Measurements from ENCODE around the gene THAP4.

The THAP4 gene

DNA sequence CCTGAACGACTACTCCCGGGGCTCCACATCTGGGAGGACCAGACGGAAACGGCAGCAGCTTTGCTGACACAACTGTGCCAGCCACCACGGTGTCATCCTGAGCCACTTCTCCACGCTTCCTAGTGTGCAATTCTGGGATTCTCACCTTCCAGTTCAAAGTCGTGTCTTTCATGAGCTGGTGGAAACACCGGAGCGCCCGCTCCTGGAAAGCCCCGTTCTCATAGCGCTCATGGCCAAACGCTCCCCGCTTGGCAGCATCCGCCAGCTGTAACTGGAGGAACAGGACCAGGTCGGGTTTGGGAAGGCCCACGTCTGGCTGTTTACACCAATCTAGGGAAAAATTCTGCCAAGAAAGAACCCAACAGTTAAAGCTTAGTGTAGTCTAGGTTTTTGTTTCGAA, 41.3 kb upstream of the THAP4 start:
- ChIA-PET POLR2A (no interaction called here), CTCF (interaction anchor here (0.8 to 1.2 kb wide), 3 partner anchors 13 to 56 kb away, joined by 3 to 4 read pairs (median 3); partner anchors contain the start of genes D2HGDH and ING5)
- no peak for DNase-seq
- H3K36me3 ChIP-seq (ENCODE audit: control insufficient read depth in 4 of 4, insufficient read depth in 4 of 4, low read length in 3 of 4): peaks cover 22 to 80% (median 55%) of the 10 kb centered on the region in 4 experiments
- 99% methylated on average over 18 of the region's 18 CpGs for WGBS (ENCODE audit: insufficient coverage)
- no peak overlapping the region for H3K4me3 ChIP-seq (ENCODE audit: control insufficient read depth in 1 of 7, extremely low read depth in 1 of 7, insufficient read depth in 4 of 7, low read depth in 2 of 7, low read length in 6 of 7)
- no peaks in the 10 kb centered on the region for H3K9me3 ChIP-seq (ENCODE audit: control extremely low read depth in 1 of 5, control insufficient read depth in 4 of 5, insufficient read depth in 2 of 5, low read depth in 1 of 5, low read length in 4 of 5)
- no peaks in the 10 kb centered on the region for H3K27me3 ChIP-seq (replicated peaks in 2 of 5; ENCODE audit: control insufficient read depth in 4 of 5, insufficient read depth in 5 of 5, low read length in 4 of 5)
- H3K4me1 ChIP-seq (ENCODE audit: control extremely low read depth in 1 of 4, control insufficient read depth in 4 of 4, insufficient read depth in 4 of 4, low read length in 3 of 4): no peaks in the 10 kb centered on the region
- H3K27ac ChIP-seq (ENCODE audit: insufficient read depth in 1 of 2, low read depth in 1 of 2, low read length in 2 of 2, poor library complexity in 1 of 2, severe bottlenecking in 2 of 2): peak overlapping the region in 1 of 2 experiments; percentile 5

DNA sequence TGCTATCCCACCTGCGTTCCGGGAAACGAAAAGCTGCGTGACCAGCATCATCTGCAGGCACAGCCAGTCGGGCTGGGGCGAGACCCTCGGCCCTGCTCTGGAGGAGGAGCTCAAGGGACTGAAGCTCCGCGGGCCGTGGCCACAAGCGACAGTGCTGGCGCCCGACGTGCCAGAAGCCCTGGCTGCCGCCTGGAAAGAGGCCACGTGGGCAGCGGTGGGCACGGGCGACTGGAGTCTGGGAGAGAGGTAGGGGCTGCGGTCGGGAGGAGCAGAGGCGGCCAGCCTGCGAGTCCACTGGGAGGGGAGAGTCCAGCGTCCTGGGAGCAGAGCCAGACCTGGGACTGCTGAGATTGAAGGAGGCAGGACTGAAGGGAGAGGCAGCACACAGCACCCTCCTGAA, 40.4 kb upstream of the THAP4 start:
- H3K36me3 ChIP-seq (ENCODE audit: control insufficient read depth in 4 of 4, insufficient read depth in 4 of 4, low read length in 3 of 4): peaks cover 17 to 81% (median 56%) of the 10 kb centered on the region in 4 experiments
- no peaks in the 10 kb centered on the region for H3K4me1 ChIP-seq (ENCODE audit: control extremely low read depth in 1 of 4, control insufficient read depth in 4 of 4, insufficient read depth in 4 of 4, low read length in 3 of 4)
- ChIA-PET CTCF (interaction anchor here (0.9 kb wide), 1 partner anchor 24 kb away, joined by 3 read pairs; the partner anchor contains the start of gene ING5), POLR2A (no interaction called here)
- H3K4me3 ChIP-seq (ENCODE audit: control insufficient read depth in 1 of 7, extremely low read depth in 1 of 7, insufficient read depth in 4 of 7, low read depth in 2 of 7, low read length in 6 of 7): no peak overlapping the region
- no peak for DNase-seq
- no peaks in the 10 kb centered on the region for H3K9me3 ChIP-seq (ENCODE audit: control extremely low read depth in 1 of 5, control insufficient read depth in 4 of 5, insufficient read depth in 2 of 5, low read depth in 1 of 5, low read length in 4 of 5)
- no peaks in the 10 kb centered on the region for H3K27me3 ChIP-seq (replicated peaks in 2 of 5; ENCODE audit: control insufficient read depth in 4 of 5, insufficient read depth in 5 of 5, low read length in 4 of 5)
- no peak overlapping the region for H3K27ac ChIP-seq (ENCODE audit: insufficient read depth in 1 of 2, low read depth in 1 of 2, low read length in 2 of 2, poor library complexity in 1 of 2, severe bottlenecking in 2 of 2)
- WGBS (ENCODE audit: insufficient coverage): 96% methylated on average over 22 of the region's 24 CpGs

DNA sequence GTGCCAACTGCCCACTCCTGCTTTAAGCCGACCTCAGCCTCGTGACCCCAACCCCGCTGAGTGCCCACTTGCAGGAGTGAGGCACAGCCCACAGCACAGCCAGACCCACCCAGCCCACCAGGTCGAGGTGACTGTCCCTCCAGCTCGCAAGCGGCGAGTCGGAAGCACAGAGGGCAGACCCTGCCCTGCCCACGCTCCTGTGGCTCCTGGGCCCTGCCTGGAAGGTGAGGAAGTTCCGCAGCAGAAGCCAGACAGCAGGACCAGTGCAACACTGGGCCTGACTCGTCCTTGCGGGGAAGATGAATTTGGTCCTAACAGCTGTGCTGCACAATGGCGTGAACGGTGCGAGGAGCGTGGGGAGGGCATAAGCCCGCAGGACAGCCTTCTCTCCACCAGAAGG, 39.7 kb upstream of the THAP4 start:
- CTCF ChIA-PET: interaction anchor here (1.3 kb wide), 1 partner anchor 15 kb away, joined by 3 read pairs; no protein-coding TSS in a partner anchor
- no peak for DNase-seq
- 93% methylated on average over 17 of the region's 17 CpGs for WGBS (ENCODE audit: insufficient coverage)
- POLR2A ChIA-PET: no interaction called here
- Histone ChIP-seq H3K27me3 (replicated peaks in 2 of 5; ENCODE audit: control insufficient read depth in 4 of 5, insufficient read depth in 5 of 5, low read length in 4 of 5) (no peaks in the 10 kb centered on the region), H3K4me3 (ENCODE audit: control insufficient read depth in 1 of 7, extremely low read depth in 1 of 7, insufficient read depth in 4 of 7, low read depth in 2 of 7, low read length in 6 of 7) (no peak overlapping the region), H3K27ac (ENCODE audit: insufficient read depth in 1 of 2, low read depth in 1 of 2, low read length in 2 of 2, poor library complexity in 1 of 2, severe bottlenecking in 2 of 2) (no peak overlapping the region), H3K9me3 (ENCODE audit: control extremely low read depth in 1 of 5, control insufficient read depth in 4 of 5, insufficient read depth in 2 of 5, low read depth in 1 of 5, low read length in 4 of 5) (no peaks in the 10 kb centered on the region), H3K36me3 (ENCODE audit: control insufficient read depth in 4 of 4, insufficient read depth in 4 of 4, low read length in 3 of 4) (peaks cover 20 to 82% (median 59%) of the 10 kb centered on the region in 4 experiments), H3K4me1 (ENCODE audit: control extremely low read depth in 1 of 4, control insufficient read depth in 4 of 4, insufficient read depth in 4 of 4, low read length in 3 of 4) (no peaks in the 10 kb centered on the region)

DNA sequence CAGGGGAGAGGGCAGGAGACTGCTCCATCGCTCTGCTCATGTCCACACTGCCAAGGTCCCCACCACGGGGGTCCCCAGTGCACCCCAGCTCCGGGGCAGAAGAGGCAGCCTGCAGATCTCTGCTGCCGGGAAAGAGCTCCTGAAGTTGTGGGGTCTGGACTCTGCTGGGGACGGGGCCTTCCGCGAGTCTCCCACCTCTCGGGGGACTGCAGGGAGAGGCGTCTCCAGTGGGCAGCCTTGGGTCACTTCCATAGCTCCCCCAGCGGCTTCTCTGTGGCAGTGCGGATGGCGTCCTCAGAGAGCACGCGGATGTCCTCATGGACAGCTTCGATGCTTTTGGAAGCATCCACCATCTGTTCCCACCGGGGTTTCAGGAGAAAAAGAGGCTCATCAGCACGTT, 38.9 kb upstream of the THAP4 start:
- H3K4me3 ChIP-seq (ENCODE audit: control insufficient read depth in 1 of 7, extremely low read depth in 1 of 7, insufficient read depth in 4 of 7, low read depth in 2 of 7, low read length in 6 of 7): no peak overlapping the region
- no peak overlapping the region for H3K27ac ChIP-seq (ENCODE audit: insufficient read depth in 1 of 2, low read depth in 1 of 2, low read length in 2 of 2, poor library complexity in 1 of 2, severe bottlenecking in 2 of 2)
- no peaks in the 10 kb centered on the region for H3K9me3 ChIP-seq (ENCODE audit: control extremely low read depth in 1 of 5, control insufficient read depth in 4 of 5, insufficient read depth in 2 of 5, low read depth in 1 of 5, low read length in 4 of 5)
- H3K36me3 ChIP-seq (ENCODE audit: control insufficient read depth in 4 of 4, insufficient read depth in 4 of 4, low read length in 3 of 4): peaks cover 20 to 82% (median 58%) of the 10 kb centered on the region in 4 experiments
- H3K27me3 ChIP-seq (replicated peaks in 2 of 5; ENCODE audit: control insufficient read depth in 4 of 5, insufficient read depth in 5 of 5, low read length in 4 of 5): no peaks in the 10 kb centered on the region
- POLR2A ChIA-PET: no interaction called here
- CTCF ChIA-PET: interaction anchor here (0.8 to 1.3 kb wide), 4 partner anchors 14 to 24 kb away, joined by 3 read pairs; no protein-coding TSS in a partner anchor
- DNase-seq: no peak
- H3K4me1 ChIP-seq (ENCODE audit: control extremely low read depth in 1 of 4, control insufficient read depth in 4 of 4, insufficient read depth in 4 of 4, low read length in 3 of 4): no peaks in the 10 kb centered on the region
- 97% methylated on average over 17 of the region's 17 CpGs for WGBS (ENCODE audit: insufficient coverage)

DNA sequence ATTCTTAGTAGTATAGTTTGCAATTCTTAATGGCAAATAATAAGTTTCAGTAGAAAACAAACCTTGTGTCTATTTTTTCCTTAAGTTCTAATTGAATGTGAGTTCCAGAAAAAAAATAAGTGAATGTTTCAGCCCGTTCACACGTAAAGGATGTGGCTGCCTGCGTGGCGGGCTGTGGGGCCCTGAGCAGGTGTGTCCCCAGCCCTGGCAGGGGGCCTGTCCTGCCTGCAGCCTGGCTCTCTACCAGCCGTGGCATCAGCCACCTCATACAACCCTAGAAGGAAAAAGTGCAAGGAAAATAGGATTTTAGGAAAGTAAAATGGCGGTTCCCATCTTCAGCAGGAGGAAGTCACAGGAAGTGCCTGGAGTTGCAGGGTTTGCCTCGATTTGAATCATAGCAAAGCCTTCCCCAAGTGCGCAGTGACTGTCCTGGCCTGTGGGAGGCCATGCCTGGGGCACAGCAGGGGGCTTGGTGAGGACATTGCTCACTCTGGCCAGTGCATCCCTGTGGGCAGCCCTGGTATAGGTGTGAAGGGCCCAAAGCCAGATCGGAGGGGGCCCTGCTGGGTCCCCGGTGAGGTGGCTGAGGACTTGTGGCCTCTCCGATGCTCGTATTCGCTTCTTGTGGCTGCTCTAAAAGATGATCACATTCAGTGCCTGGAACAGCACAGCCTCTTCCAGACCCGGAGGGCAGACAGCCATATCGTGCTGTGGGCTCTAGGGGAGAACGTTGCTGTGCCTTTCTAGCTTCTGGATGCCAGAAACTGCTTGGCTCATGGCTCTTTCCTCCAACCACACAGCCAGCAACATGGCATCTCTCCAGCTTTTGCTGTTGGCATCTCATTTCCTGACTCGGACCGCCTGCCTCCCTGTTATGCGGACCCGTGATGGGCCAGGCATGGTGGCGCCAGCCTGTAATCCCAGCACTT, 37.1 kb upstream of the THAP4 start:
- Histone ChIP-seq H3K4me3 (ENCODE audit: control insufficient read depth in 1 of 7, extremely low read depth in 1 of 7, insufficient read depth in 4 of 7, low read depth in 2 of 7, low read length in 6 of 7) (no peak overlapping the region), H3K9me3 (ENCODE audit: control extremely low read depth in 1 of 5, control insufficient read depth in 4 of 5, insufficient read depth in 2 of 5, low read depth in 1 of 5, low read length in 4 of 5) (no peaks in the 10 kb centered on the region), H3K27me3 (replicated peaks in 2 of 5; ENCODE audit: control insufficient read depth in 4 of 5, insufficient read depth in 5 of 5, low read length in 4 of 5) (no peaks in the 10 kb centered on the region), H3K27ac (ENCODE audit: insufficient read depth in 1 of 2, low read depth in 1 of 2, low read length in 2 of 2, poor library complexity in 1 of 2, severe bottlenecking in 2 of 2) (no peak overlapping the region), H3K4me1 (ENCODE audit: control extremely low read depth in 1 of 4, control insufficient read depth in 4 of 4, insufficient read depth in 4 of 4, low read length in 3 of 4) (no peaks in the 10 kb centered on the region), H3K36me3 (ENCODE audit: control insufficient read depth in 4 of 4, insufficient read depth in 4 of 4, low read length in 3 of 4) (peaks cover 15 to 84% (median 61%) of the 10 kb centered on the region in 4 experiments)
- DNase-seq: no peak
- ChIA-PET POLR2A (no interaction called here), CTCF (no interaction called here)
- 88% methylated on average over 16 of the region's 21 CpGs for WGBS (ENCODE audit: insufficient coverage)

DNA sequence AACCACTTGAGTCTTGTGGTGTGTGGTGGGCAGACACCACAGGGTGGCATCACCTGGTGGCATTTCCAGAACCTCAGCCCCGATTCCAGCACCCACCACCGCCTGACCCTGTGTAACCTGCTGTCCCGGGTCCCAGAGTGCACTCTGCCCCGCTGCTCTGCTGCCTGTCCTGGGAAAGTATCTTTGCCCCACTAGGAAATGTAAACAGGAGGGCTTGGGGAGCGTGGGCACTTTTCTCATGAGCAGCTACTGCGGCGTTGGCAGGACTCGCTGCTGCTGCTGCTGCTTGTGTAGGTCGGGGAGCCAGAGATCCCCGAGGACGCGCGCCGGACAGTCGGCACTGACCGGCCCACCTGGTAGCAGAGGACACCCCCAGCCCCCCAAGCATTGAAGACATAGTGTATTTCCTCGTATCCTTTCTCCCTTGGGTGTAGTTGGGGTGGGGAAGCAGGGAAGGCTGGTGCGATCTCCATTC, 36.3 kb upstream of the THAP4 start:
- Histone ChIP-seq H3K36me3 (ENCODE audit: control insufficient read depth in 4 of 4, insufficient read depth in 4 of 4, low read length in 3 of 4) (peaks cover 15 to 86% (median 63%) of the 10 kb centered on the region in 4 experiments), H3K27ac (ENCODE audit: insufficient read depth in 1 of 2, low read depth in 1 of 2, low read length in 2 of 2, poor library complexity in 1 of 2, severe bottlenecking in 2 of 2) (no peak overlapping the region), H3K4me3 (ENCODE audit: control insufficient read depth in 1 of 7, extremely low read depth in 1 of 7, insufficient read depth in 4 of 7, low read depth in 2 of 7, low read length in 6 of 7) (no peak overlapping the region), H3K27me3 (replicated peaks in 2 of 5; ENCODE audit: control insufficient read depth in 4 of 5, insufficient read depth in 5 of 5, low read length in 4 of 5) (no peaks in the 10 kb centered on the region), H3K4me1 (ENCODE audit: control extremely low read depth in 1 of 4, control insufficient read depth in 4 of 4, insufficient read depth in 4 of 4, low read length in 3 of 4) (no peaks in the 10 kb centered on the region), H3K9me3 (ENCODE audit: control extremely low read depth in 1 of 5, control insufficient read depth in 4 of 5, insufficient read depth in 2 of 5, low read depth in 1 of 5, low read length in 4 of 5) (no peaks in the 10 kb centered on the region)
- POLR2A ChIA-PET: no interaction called here
- CTCF ChIA-PET: no interaction called here
- 86% methylated on average over 18 of the region's 18 CpGs for WGBS (ENCODE audit: insufficient coverage)
- DNase-seq: no peak

Data from common myeloid progenitor, CD34-positive (primary cell).